ENCODE data around the gene SLC26A8.
"Not testable (repeated sequence)": the region's sequence is repeated elsewhere in the genome, so short reads cannot be mapped to it uniquely, and the experiment has no call there.

SLC26A8 gene

GRCh38 chr6:36050947-36051710 lies 26.7 kb upstream of the SLC26A8 start:
- DNase-seq: no peak

- no peak for DNase-seq
These were observed 25.9 kb upstream of the SLC26A8 start for GRCh38 chr6:36050305-36050704.

GRCh38 chr6:36049582-36049981 lies 25.1 kb upstream of the SLC26A8 start:
- no peak for DNase-seq

DNA sequence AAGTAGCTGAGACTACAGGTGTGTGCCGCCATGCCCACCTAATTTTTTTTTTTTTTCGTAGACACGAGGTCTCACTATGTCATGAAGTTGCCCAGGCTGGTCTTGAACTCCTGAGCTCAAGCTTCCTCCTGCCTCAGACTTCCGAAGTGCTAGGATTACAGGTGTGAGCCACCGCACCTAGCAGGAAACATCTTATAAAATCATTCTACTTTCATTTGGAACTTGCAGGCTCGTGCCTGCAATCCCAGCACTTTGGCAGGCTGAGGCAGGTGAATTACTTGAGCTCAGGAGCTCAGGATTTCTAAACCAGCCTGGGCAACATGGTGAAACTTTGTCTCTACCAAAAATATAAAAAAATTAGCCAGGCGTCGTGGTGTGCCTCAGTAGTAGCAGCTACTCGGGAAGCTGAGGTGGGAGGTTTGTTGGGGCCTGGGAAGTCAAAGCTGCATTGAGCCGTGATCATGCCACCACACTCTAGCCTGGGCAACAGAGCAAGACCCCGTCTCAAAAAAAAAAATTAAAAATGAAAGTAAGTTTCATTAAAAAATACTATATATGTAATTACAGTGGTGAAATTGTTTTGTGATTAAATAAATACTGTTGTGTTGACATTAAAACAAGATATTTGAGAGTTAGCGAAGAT lies 18.3 kb upstream of the SLC26A8 start:
- no peak for DNase-seq

GRCh38 chr6:36040958-36041357 lies 16.5 kb upstream of the SLC26A8 start:
- DNase-seq: no peak

DNA sequence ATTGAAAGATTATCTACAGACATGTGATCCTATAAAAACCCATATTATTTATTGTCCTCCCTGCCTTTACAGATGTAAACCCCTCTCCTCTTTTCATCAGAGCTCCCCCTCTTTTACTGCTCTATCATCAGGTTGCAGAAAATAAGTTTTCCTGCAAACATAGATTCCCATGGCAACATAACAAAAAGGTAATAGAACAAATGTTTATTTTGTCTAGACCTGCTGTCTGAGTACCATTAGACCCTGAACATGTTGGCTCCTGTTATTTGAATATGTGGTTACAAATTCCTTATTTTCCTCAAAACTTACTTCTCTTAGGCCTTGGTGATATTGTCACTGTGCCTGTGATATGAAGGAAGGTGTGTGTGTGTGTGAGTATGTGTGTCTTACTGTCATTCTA lies 14.7 kb upstream of the SLC26A8 start:
- DNase-seq: no peak

- DNase-seq: no peak
These were observed 13.9 kb upstream of the SLC26A8 start for GRCh38 chr6:36038120-36038876.

DNA sequence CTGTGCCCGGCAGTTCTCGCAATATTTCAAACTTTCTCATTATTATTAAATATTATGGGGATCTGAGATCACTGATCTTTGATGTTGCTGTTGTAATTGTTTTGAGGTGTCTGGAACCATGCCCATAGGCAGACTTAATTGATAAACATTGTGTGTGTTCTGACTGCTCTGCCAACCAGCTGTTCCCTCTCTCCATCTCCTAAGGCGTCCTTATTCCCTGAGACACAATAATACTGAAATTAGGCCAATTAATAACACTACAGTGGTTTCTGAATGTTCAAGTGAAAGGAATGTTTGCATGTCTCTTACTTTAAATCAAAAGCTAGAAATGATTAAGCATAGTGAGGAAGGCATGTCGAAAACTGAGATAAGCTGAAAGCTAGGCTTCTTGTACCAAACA lies 10.8 kb upstream of the SLC26A8 start:
- no peak for DNase-seq

- DNase-seq: no peak
These were observed 10.0 kb upstream of the SLC26A8 start for GRCh38 chr6:36034441-36034840.

DNA sequence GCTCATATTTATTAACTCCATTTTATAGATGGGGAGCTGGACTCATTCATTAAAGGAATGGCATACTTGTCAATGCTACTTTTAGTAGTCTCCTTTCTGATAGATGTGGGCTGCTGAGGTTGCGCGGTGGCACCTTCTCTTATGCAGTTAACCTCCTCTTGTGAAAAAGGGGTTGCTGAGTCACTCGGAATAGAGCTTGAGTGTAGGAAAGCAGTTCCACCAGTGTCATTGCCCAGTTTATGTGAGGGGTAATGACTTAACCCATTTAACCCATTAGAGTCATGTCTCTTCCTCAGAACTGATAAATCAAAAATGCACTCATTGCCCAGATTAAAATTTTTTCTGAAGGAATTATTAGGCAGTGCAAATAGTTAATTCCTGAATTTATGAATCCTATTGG lies 9.5 kb upstream of the SLC26A8 start:
- DNase-seq: peak; percentile 16 to 17

DNA sequence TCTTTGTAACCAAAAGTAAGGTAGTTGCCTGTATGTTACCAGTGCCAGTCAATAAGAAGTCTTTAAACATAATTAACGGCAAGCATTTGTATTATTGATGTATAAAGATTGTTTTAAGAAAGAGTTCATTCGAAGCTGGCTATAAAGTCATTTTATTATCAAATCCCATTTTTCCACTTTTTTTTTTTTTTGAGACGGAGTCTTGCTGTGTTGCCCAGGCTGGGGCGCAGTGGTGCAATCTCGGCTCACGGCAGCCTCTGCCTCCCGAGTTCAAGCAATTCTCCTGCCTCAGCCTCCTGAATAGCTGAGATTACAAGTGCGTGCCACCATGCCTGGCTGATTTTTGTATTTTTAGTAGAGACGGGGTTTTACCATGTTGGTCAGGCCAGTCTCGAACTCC lies 8.7 kb upstream of the SLC26A8 start:
- not testable (repeated sequence) for DNase-seq

GRCh38 chr6:36032261-36032660 lies 7.8 kb upstream of the SLC26A8 start:
- DNase-seq: no peak

DNA sequence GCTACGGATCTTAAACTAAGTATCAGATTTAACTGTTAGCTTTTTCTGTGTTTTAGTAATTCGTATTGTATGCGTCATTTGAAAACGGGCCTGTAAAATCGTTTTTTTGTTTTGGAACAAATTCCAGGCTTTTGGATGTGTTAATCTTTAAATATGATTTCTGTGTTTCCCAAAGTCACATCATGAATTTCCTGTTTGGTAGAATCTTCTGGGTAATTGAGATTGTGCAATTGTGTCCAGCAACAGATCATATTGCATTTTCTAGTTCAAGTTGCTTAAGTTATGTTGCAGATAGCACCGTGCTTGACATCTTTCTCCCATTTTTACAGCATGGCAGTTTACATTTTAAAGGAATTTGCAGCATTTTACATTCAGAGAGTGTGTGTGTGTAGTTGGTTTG lies 5.0 kb upstream of the SLC26A8 start:
- no peak for DNase-seq

GRCh38 chr6:36028877-36029324 lies 4.5 kb upstream of the SLC26A8 start:
- DNase-seq: peak; percentile 55 to 67

DNA sequence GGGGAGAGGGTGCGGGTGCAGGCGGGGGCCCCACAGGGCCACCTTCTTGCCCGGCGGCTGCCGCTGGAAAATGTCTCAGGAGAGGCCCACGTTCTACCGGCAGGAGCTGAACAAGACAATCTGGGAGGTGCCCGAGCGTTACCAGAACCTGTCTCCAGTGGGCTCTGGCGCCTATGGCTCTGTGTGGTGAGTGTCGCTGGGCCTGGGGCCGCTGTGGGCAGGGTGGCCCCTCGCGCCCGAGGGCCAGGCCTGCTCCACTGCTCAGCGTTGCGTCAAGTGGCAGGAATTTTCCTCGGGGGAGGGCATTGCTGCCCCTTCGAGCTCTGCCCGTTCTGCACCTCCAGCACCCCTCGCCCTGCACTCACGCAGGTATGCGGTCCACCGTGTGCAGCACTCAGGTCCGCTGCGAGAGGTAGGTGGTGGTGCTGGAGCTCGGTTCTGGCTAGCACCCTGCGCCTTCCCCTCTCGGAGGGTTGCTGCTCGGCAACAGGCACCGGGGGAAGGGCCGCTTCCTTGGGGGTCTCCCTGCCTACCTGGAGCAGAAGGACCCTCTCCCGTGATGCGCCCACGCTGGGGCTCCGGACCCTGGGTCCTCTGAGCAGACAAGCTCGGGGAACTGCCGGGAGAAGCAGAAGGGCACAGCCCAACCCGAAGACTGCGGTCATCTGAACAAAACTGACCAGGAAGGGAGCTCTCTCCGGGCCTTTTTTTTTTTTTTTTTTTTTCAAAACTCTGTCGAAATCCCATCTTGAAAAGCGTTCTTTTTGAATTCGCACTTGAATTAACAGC lies 3.8 kb upstream of the SLC26A8 start:
- peak; percentile 18 to 43 for DNase-seq

DNA sequence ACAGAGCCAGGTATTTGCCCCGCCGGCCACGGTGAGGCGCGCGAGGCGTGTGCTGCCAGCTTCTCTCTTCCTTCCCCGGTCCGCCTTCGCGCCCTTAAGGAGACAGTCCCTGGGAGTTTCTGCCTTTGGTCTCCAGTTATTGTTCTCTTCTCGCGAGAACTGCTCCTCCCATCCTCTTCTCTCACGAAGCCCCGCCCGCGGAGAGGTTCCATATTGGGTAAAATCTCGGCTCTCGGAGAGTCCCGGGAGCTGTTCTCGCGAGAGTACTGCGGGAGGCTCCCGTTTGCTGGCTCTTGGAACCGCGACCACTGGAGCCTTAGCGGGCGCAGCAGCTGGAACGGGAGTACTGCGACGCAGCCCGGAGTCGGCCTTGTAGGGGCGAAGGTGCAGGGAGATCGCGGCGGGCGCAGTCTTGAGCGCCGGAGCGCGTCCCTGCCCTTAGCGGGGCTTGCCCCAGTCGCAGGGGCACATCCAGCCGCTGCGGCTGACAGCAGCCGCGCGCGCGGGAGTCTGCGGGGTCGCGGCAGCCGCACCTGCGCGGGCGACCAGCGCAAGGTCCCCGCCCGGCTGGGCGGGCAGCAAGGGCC lies 3.2 kb upstream of the SLC26A8 start, which contains the start of gene MAPK14:
Gene MAPK14 (plus strand): TSS at position 308 of the 587 bp plus-strand sequence. CDS start 350 bp downstream, outside the sequence.
- peak; percentile 99 to 100 for DNase-seq

DNA sequence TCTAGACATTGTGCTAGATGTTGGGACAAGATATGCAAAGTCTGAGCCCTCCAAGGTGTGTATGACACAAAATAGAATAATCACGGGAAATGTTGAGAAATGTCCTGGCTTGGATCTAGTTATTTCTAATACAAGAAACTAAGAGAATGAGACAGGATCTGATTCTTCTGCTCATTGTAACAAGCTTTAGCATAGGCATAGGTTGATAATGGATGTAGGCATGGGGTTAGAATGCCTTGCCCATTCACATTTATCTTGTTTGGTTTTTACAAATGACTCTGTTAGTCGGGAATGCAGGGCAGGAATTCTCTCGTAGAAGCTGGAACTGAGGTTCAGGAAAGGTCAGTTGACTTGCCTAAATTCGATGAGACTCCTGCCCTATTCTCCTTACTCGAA lies 1.5 kb upstream of the SLC26A8 start:
- no peak for DNase-seq

- DNase-seq: no peak
These were observed 955 bp upstream of the SLC26A8 start for GRCh38 chr6:36025260-36025931.

- DNase-seq: no peak
These were observed 4.3 kb downstream of the SLC26A8 start for GRCh38 chr6:36020154-36020553.

DNA sequence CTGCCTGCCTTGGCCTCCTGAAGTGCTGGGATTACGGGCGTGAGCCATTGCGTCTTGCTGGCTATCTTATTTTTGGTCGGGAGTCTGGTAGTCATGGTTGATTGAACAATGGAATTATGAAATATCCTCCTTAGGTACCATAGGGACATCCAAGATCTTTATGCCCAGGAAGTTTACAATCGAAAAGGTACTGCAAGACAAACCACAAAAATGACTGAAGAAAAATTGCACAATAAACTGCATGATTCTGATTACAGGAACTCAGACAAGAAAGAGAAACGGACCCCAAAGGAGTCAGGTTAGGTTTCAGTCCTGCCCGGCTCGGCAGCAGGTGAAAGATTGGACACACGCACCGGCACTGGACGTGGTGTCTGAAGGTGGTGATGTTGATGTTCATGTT lies 5.3 kb downstream of the SLC26A8 start:
- DNase-seq: no peak

DNA sequence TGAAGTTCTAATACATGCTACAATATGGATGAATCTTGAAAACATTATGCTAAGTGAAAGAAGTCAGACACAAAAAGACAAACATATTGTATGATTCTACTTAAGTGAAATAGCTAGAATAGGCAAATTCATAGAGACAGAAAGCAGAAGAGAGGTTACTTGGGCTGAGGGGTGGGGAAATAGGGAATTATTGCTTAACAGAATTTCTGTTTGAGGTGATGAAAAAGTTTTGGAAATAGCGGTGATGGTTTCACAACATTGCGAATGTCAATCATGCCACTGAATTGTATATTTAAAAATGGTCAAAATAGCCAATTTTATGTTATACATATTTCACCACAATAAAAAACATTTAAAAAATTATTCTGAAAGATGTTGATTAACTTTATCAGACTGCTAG lies 6.1 kb downstream of the SLC26A8 start:
- DNase-seq: no peak

- DNase-seq: no peak
These were observed 8.8 kb downstream of the SLC26A8 start for GRCh38 chr6:36015666-36016065.

All from CD4-positive, alpha-beta T cell treated with Interferon alpha-2 for 1 hour (primary cell).